NB4 (cell line): ENCODE data around the gene NUB1.

Experiments
- CTCF ChIP-seq: IDR thresholded peaks from one replicate; pipeline ENCODE4 v1.5.1; 2012; ENCODE audit warnings: low read depth, low read length
- POLR2A ChIP-seq: IDR thresholded peaks from 2 replicates; pipeline ENCODE4 v1.6.1; 2011; ENCODE audit warnings: mild to moderate bottlenecking; ENCODE audit not compliant: insufficient read length; ENCODE audit errors: extremely low read depth

- TF ChIP-seq CTCF, result peak; percentile 68
- TF ChIP-seq POLR2A, result no peak
Observed at GRCh38 chr7:151351027-151351426, 9.4 kb downstream of the NUB1 start.
